Islet of Langerhans (tissue), 1 donor: ENCODE results near the gene ATP2A1.

ENCODE experiments used
- FAIRE-seq: peaks from one replicate; lab custom pipeline; 2011; peaks lifted over from hg19 to GRCh38; lab: Jason Lieb, UNC

Gene ATP2A1

GRCh38 chr16:28878083-28878926 is at the start of gene ATP2A1:
TSS of gene ATP2A1 (plus strand) at chr16:28878488. CDS start at chr16:28878672, 184 bp downstream.
- no peak for FAIRE-seq

- no peak for FAIRE-seq
These were observed 48.5 kb upstream of the ATP2A1 start for GRCh38 chr16:28829747-28830146.

GRCh38 chr16:28830531-28830930 is 47.8 kb upstream of the ATP2A1 start:
- FAIRE-seq = no peak

- no peak for FAIRE-seq
These were observed 43.9 kb upstream of the ATP2A1 start for GRCh38 chr16:28834349-28834748.

- FAIRE-seq = no peak
These were observed 43.1 kb upstream of the ATP2A1 start for GRCh38 chr16:28834873-28835863.

- FAIRE-seq = no peak
These were observed 42.2 kb upstream of the ATP2A1 start for GRCh38 chr16:28835864-28836760.

GRCh38 chr16:28836761-28837064 is 41.6 kb upstream of the ATP2A1 start:
- FAIRE-seq = no peak

- no peak for FAIRE-seq
These were observed 40.4 kb upstream of the ATP2A1 start for GRCh38 chr16:28837672-28838557.

GRCh38 chr16:28838558-28838918 is 39.8 kb upstream of the ATP2A1 start:
- FAIRE-seq = no peak

GRCh38 chr16:28839004-28839639 is 39.2 kb upstream of the ATP2A1 start:
- no peak for FAIRE-seq

- no peak for FAIRE-seq
These were observed 38.4 kb upstream of the ATP2A1 start for GRCh38 chr16:28839899-28840298.

- no peak for FAIRE-seq
These were observed 35.6 kb upstream of the ATP2A1 start for GRCh38 chr16:28842696-28843095.

- FAIRE-seq = no peak
These were observed 34.5 kb upstream of the ATP2A1 start for GRCh38 chr16:28843766-28844165.

GRCh38 chr16:28844226-28844885 is 33.9 kb upstream of the ATP2A1 start:
- FAIRE-seq = no peak

- FAIRE-seq = no peak
These were observed 33.0 kb upstream of the ATP2A1 start for GRCh38 chr16:28845293-28845692.

- FAIRE-seq = no peak
These were observed 32.6 kb upstream of the ATP2A1 start for GRCh38 chr16:28845761-28846079.

- peak; percentile 82 for FAIRE-seq
These were observed 32.0 kb upstream of the ATP2A1 start, which contains the start of gene TUFM for GRCh38 chr16:28846080-28846932. TSS of gene TUFM (minus strand) at chr16:28846348. CDS start at chr16:28846269, 79 bp downstream.

GRCh38 chr16:28846933-28847273 is 31.4 kb upstream of the ATP2A1 start:
- FAIRE-seq = no peak

- no peak for FAIRE-seq
These were observed 19.9 kb upstream of the ATP2A1 start for GRCh38 chr16:28858421-28858820.
